HG03196 (cell line): ENCODE measurements around the gene FETUB.
"Not testable (repeated sequence)": the region's sequence is repeated elsewhere in the genome, so short reads cannot be mapped to it uniquely, and the experiment has no call there.

Experiments used
- ATAC-seq: cut with Tn5 transposase; IDR thresholded peaks from one replicate; pipeline ENCODE4 v1.9.1; 2021; ENCODE audit not compliant: unreplicated experiment

FETUB gene

GRCh38 chr3:186630950-186631641 lies 9.1 kb upstream of the FETUB start:
- no peak for ATAC-seq

- no peak for ATAC-seq
Measured at GRCh38 chr3:186633481-186633880, 6.7 kb upstream of the FETUB start.

GRCh38 chr3:186634207-186634606 lies 6.0 kb upstream of the FETUB start:
- ATAC-seq = not testable (repeated sequence)

- ATAC-seq = no peak
Measured at GRCh38 chr3:186635532-186635931, 4.7 kb upstream of the FETUB start.

GRCh38 chr3:186636536-186636935 lies 3.7 kb upstream of the FETUB start:
- no peak for ATAC-seq

GRCh38 chr3:186637686-186638085 lies 2.5 kb upstream of the FETUB start:
- ATAC-seq = no peak

- ATAC-seq = no peak
Measured at GRCh38 chr3:186638259-186638658, 1.9 kb upstream of the FETUB start.

GRCh38 chr3:186640473-186640818 lies 247 bp downstream of the FETUB start:
- ATAC-seq = no peak

- ATAC-seq = no peak
Measured at GRCh38 chr3:186640929-186641328, 730 bp downstream of the FETUB start.

GRCh38 chr3:186642014-186642413 lies 1.8 kb downstream of the FETUB start:
- ATAC-seq = no peak

GRCh38 chr3:186643493-186643892 lies 3.3 kb downstream of the FETUB start:
- ATAC-seq = no peak

- no peak for ATAC-seq
Measured at GRCh38 chr3:186644683-186645082, 4.5 kb downstream of the FETUB start.

- no peak for ATAC-seq
Measured at GRCh38 chr3:186646106-186646505, 5.9 kb downstream of the FETUB start.

- ATAC-seq = no peak
Measured at GRCh38 chr3:186646841-186647240, 6.6 kb downstream of the FETUB start.

GRCh38 chr3:186648851-186649250 lies 8.7 kb downstream of the FETUB start:
- no peak for ATAC-seq

- ATAC-seq = no peak
Measured at GRCh38 chr3:186651678-186652215, 11.5 kb downstream of the FETUB start.

GRCh38 chr3:186653080-186653707 lies 13.0 kb downstream of the FETUB start:
- ATAC-seq = peak; percentile 90

- ATAC-seq = no peak
Measured at GRCh38 chr3:186653984-186654383, 13.8 kb downstream of the FETUB start.

GRCh38 chr3:186663361-186664118 lies 23.3 kb downstream of the FETUB start:
- ATAC-seq = no peak

GRCh38 chr3:186664119-186664495 lies 23.9 kb downstream of the FETUB start:
- ATAC-seq = no peak

GRCh38 chr3:186664506-186664905 lies 24.3 kb downstream of the FETUB start:
- ATAC-seq = no peak

- no peak for ATAC-seq
Measured at GRCh38 chr3:186665625-186666188, 25.5 kb downstream of the FETUB start, which contains the start of gene HRG. Gene HRG, plus strand, starts transcription at chr3:186666014. Its CDS starts 18 bp downstream, at chr3:186666032.
